HG03280 (cell line): ENCODE data around the gene MRFAP1.
A peak's percentile ranks its signal among the peaks of the same experiment; 100 is the strongest.
"Not testable (repeated sequence)": the region's sequence is repeated elsewhere in the genome, so short reads cannot be mapped to it uniquely, and the experiment has no call there.

Experiments used
- ATAC-seq: cut with Tn5 transposase; IDR thresholded peaks from one replicate; pipeline ENCODE4 v1.9.1; 2021; ENCODE audit warnings: mild to moderate bottlenecking, moderate library complexity; ENCODE audit not compliant: unreplicated experiment

MRFAP1 gene

DNA sequence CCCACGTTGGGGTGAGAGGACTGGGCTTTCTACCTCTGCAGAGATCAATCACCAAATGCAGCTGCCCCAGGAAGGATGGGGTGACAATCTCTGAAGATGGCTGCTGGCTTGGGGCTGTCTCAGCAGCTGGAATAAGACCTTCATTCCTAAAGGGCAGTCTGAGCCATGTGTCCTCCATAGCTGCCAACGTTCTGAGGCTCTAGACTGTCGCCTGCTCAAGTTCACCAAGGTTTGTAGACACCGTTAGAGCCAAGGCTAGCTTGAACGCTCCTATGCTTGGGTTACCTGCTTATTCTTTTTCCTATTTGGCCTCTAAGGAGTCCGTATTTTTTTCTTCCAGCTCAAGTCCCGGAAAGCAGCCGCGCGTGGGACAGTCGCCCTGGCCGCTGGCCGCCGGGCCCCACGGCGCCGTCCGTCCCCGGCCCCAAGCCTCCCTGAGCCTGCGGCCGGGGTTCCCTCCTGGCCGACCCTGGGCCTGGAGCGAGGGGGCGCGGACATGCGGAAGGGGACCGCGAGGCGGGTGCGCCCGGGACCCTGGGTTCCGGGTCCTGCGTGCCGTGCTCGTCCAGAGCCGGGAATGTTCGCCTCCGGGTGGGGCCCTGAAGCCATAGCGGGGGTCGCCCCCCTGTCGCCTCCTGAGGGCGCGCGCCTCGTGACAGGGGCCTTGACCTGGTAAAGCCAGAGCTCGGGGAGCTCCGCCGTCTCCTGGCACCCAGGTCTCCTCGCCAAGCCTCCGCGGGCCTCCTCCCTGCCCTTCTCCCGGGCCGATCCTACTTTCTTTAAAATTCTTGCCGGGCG lies 23.3 kb downstream of the MRFAP1 start:
- no peak for ATAC-seq

DNA sequence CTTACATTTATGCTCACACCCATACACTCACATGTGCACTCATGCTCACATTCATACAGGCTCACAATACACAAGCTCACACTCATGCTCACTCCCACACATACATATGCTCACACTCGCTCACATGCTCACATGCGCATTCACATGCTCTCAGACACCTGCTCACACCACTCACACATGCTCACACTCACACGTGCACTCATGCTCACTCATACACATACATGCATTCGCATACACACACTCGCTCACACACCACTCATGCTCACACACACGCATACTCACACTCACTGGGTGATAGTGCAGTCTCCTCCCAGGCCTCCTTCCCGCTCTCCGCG lies 24.8 kb downstream of the MRFAP1 start:
- no peak for ATAC-seq

DNA sequence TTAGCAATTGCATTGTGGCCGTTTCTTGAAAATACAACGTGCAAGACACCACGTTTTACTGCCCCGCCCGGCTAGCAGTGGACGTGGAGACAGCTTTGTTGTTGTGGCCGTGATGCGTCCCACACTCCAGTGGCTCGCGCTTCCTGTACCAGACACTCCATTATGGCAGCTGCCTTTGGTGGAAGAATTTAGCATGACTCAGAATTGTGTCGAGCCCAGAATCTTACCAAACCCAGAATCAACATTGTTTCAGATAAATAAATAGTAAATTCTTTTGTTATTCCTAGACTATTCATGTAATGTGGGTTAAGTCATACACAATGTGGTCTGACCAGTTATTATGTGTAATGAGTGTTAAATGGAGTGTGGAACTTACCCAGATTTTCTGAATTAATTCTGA lies 27.9 kb downstream of the MRFAP1 start:
- no peak for ATAC-seq

DNA sequence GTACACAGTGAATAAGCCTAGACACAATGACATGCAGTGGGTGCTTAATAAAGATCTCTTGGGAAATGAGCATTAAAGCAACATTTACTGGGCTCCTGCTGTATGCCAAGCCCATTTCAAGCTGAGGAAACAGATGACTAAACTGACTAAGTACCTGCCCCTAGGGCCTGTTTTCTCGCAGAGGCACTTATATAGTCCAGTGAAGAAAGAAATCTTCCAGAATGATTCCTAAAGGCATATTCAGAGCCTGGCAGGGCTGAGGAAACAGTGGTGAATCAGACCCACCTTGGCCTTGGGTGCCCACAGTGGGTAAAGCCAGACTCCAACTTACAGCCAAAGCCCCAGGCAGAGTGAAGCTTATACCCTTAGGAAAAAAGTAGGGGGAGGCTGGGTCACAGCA lies 31.2 kb downstream of the MRFAP1 start:
- ATAC-seq = no peak

DNA sequence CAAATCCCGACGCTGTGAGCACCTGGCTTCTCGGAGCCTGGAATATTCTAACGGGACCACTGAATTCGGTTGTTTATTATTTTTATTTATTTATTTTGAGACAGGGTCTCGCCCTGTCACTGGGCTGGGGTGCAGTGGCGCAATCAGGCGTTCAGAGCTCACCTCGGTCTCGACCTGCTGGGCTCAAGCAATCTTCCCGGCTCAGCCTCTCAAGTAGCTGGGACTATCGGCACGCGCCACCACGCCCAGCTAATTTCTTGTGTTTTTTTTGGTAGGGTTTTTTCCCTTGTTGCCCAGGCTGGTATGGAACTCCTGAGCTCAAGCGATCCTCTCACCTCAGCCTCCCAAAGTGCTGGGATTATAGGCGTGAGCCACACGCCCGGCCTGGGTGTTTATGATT lies 31.6 kb downstream of the MRFAP1 start:
- ATAC-seq = no peak

DNA sequence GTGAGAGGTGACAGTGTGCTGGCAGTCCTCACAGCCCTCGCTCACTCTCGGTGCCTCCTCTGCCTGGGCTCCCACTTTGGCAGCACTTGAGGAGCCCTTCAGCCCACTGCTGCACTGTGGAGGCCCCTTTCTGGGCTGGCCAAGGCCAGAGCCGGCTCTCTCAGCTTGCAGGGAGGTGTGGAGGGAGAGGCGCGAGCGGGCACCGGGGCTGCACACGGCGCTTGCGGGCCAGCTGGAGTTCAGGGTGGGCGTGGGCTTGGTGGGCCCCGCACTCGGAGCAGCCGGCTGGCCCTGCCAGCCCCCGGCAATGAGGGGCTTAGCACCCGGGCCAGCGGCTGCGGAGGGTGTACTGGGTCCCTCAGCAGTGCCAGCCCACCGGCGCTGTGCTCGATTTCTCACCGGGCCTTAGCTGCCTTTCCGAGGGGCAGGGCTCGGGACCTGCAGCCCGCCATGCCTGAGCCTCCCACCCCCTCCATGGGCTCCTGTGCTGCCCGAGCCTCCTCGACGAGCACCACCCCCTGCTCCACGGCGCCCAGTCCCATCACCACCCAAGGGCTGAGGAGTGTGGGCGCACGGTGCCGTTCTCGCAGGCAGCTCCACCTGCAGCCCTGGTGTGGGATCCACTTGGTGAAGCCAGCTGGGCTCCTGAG lies 32.2 kb downstream of the MRFAP1 start:
- not testable (repeated sequence) for ATAC-seq

DNA sequence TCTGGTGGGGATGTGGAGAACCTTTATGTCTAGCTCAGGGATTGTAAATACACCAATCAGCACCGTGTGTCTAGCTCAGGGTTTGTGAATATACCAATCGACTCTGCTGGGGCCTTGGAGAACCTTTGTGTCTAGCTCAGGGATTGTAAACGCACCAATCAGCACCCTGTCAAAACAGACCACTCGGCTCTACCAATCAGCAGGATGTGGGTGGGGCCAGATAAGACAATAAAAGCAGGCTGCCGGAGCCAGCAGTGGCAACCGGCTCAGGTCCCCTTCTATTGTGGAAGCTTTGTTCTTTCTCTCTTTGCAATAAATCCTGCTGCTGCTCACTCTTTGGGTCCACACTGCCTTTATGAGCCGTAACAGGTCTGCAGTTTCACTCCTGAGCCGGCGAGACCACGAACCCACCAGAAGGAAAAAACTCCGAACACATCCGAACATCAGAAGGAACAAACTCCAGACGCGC lies 32.7 kb downstream of the MRFAP1 start:
- not testable (repeated sequence) for ATAC-seq

DNA sequence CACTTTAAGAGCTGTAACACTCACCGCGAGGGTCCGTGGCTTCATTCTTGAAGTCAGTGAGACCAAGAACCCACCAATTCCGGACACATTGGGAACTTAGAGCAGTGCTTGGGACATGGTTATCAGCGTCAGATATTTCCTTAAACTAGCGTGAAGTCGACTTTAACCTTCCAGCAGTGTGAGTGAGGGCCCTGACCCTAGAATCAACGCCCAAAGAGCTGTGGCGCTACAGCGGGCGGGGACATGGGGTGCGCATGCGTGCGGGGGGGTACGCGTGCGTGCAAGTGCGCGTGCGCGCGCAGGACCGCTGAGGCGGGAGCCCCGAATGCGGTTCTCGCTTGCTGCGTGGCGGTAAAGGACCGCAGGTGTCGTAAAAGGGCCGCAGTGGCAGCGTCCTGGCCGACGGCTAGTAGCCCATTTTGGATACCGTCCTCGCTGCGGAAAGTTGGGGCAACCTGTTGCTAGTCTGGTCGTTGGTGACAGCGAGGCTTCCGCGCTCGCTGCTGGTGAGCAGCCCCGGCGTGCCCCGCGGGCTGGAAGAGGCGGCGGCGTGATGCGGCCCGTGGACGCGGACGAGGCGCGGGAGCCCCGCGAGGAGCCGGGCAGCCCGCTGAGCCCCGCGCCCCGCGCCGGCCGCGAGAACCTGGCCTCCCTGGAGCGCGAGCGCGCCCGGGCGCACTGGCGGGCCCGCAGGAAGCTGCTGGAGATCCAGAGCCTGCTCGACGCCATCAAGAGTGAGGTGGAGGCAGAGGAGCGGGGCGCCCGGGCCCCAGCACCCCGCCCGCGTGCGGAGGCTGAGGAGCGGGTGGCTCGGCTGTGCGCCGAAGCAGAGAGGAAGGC lies 33.4 kb downstream of the MRFAP1 start:
- peak; percentile 77 for ATAC-seq

DNA sequence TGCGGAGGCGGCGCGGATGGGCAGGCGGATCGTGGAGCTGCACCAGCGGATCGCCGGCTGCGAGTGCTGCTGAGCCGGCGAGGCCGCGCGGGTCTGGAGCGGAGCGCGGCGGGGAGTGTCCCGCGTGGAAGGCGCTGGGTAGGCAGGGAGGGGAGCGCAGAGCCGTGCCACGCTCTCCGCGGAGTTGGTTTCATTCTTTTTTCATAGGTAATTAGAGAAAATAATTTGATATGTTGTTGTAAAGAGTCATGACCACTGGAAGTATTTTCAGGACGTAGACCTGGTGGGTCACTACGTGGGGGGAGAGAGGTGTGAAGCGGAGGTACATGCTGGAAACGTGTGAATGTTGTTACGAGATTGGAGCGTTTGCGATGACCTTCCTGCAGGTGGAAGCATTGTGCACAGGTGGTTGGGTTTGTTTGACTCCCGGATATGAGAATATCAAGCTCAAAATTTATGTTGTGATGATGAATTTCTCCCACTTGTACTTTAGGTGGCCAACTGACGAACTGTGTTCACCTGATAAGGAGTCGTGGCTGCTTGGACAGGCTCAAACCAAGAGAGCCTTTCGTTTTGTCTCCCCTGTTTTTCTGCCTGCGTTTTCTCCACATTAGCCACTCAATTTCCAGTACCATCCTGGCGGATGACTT lies 34.1 kb downstream of the MRFAP1 start:
- peak; percentile 38 for ATAC-seq

DNA sequence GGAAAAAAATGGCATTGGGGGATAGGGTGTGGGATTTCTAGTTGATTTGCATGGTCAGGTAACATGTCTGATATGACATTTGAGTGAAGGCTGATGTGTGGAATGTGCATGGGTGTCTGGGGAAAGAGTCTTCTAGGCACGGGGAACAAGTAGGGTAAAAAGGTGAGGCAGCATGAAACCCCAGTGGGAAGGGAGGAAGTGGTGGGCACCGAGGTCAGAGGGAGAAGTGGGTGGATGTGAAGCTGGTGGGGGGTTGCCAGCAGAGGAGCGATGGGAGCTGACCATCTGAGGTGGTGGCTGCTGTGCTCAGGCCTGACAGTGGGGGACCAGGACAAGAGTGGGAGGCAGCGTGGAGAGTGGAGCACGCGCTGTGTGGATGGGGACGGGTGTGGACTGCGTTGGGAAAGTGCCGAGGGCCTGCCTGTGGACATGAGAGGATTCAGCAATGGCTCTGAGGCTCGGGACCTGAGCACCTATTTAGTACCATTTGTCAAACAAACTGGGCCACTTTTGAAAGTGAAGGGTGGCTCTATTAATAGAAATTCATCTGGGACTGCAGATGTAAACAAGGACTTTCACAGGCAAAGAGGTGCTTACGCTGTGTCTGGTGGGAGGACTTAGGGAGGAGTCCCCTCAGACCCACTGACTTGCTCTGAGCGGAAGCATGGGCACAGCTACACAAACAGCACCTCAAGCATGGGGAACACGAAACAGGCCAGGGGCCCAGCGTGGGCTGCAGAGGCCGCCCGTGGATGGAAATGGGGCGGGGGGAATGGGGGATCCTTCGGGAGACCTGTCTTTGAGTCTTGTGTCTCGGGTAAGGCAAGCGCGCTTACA lies 36.5 kb downstream of the MRFAP1 start:
- no peak for ATAC-seq

DNA sequence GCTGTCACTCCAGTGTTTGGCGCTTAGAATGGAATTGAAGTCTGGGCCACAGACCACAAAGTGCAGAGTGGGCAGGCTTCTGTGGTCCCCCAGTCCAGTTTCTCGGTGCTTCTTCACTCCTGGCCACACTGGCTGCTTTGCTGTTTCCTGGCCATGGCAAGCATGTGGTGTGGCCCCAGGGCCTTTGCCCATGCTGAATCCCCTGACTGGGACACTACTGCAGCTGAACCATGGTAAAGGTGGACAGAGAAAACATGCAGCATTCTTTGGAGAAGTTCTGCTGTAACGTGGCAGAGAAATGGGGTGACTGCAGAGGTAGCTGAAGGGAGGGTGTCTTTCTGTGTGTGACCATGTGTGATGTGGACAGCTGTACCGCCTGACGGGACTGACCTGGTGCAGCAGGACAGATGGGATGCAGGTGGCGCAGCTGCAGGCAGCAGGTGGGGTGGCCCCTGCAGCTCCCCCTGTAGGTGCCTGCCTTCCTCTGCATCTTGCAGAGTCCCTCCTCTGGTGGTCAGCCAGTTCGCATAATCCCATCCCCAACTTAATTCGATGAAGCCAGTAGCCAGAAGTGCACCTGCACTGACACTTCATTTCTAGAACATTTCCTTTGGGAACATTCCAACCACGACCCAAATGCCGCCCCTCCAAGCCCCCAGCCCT lies 40.0 kb downstream of the MRFAP1 start:
- ATAC-seq = no peak

DNA sequence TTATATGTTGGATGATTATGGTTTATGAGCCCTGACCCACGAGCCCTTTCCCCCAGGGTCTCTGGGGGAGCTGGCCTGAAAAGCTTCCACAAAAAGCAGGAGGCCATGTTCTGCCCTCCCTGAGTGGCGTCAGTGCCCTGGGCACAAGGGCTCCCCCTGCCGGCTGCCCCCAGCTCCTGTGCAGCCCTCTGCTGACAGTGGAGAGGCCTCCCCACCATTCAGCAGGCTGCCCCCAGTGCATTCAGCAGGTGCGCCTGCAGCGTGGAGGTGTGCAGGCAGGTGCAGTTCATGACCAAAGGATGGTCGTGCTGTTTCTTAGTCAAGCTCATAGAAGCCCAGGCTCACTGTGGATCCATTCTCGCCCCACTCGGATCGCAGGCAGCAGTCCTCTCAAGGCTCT lies 40.7 kb downstream of the MRFAP1 start:
- no peak for ATAC-seq

DNA sequence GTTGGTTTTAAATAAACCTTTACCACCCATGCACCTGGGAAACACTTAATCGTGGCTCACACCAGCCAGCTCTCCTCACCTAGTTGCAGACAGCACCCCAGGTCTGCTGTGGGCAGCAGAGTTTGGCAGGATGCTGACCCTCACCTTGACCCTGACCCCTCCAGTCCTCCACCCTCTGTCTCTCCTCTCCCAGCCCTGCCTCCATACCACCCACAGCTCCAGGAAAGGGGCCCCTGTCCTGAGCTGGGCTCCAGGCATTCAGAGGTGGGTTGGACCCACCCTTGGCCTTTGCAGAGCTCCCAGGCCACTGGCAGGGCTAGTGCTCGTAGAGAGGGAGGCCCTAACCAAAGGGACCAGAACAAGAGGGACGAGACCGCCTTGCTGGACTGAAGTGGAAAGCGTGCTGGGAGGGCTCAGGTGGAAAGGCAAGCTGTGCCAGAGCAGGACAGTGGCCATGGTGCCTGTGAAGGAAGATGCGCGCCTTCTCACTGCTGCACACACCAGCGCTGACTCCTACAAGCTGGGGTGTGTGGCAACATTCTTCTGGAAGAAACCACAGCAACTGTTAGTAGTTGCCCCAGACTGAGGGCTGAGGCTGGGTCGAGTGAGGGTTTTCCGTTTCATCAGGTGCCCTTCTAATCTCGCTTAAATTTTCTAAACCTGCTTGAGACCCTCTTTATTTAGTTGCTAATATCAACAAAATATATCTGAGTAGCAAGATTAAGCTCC lies 42.5 kb downstream of the MRFAP1 start:
- ATAC-seq = no peak

DNA sequence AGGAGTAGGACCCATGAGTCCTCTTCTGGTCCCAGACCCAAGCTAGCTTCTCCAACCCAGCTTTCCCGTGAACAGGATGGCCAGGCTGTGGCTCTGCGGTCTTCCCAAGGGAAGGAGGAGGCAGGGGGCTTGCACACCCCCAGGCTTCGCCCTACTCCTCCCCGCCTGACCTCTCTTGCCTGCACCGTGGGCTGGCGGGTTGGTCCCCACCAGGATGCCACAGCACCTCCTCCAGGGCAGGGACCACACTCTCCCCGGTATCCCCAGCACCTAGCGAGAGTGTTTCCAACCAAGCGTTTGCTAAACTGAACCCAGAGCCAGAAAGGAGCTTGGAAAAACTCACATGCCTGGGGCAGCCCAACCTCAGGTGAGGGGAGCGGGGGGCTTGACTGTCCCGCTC lies 44.2 kb downstream of the MRFAP1 start:
- no peak for ATAC-seq

DNA sequence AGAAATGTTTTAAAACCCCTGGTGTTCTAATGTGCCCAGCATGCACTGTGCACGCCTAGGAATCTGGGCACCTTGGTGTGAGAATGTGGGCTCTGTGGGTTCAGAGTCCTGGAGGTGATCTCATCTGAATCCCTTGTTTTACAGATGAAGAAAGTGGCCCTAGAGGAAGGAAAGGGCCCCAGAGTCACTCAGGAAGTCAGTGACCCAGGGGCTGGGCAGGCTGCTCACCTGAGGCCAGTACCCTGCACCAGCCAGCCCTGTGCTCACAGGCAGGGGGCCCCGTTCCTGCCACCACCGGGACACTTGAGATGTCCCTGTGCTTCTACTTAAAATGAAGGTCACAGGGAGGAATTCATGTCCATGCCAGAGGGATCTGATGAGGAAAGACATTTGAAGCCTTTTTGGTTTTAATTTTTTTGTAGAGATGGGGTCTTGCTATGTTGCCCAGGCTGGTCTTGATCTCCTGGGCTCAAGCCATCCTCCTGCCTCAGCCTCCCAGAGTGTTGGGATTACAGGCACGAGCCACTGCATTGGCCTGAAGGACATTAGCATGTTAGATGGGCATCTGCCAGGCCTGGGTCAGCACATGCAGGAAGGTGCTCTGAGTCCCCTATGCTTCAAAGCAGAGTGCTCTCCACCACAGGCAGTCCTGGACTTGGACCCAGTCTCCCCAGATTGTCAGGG lies 45.8 kb downstream of the MRFAP1 start:
- ATAC-seq = no peak

DNA sequence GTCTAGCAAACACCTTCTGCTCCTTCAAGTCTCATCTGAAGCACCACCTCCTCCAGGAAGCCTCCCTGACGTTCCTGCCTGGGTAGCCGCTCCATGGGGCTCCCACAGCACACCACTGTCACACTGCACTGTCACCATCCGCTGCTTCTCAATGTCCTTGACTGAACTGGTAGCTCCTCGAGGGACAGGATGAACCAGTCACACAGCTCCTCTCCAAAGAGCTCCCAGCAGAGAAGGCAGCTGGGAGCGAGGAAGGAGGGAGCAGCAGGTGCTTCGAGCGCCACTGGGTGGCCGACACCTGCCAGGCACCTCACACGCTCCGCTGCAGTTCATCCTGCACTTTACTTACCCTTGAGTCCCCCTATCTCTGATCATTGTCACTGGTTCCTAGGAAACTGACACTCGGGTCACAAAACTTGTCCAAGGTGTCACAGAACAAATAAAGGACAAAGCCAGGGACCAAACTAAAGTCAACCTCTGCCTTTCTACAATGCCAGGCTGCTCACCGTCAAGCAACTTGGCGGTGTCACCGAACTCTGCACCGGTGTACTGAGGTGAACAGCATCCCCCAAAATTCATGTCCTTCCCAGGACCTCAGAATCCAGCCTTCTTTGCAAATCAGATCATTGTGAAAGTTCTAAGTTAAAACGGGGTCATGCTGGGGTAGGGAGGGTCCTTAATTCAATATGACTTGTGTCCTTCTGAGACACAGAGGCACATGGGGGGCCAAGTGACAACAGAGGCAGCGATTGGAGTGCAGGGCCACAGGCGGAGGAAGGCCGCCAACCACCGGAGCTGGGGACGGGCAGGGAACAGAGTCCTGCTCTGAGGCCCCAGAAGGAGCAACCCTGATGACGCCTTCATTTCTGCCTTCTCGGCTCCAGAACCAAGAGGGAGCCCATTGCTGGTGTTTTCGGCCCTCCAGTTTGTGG lies 47.7 kb downstream of the MRFAP1 start:
- ATAC-seq = no peak

DNA sequence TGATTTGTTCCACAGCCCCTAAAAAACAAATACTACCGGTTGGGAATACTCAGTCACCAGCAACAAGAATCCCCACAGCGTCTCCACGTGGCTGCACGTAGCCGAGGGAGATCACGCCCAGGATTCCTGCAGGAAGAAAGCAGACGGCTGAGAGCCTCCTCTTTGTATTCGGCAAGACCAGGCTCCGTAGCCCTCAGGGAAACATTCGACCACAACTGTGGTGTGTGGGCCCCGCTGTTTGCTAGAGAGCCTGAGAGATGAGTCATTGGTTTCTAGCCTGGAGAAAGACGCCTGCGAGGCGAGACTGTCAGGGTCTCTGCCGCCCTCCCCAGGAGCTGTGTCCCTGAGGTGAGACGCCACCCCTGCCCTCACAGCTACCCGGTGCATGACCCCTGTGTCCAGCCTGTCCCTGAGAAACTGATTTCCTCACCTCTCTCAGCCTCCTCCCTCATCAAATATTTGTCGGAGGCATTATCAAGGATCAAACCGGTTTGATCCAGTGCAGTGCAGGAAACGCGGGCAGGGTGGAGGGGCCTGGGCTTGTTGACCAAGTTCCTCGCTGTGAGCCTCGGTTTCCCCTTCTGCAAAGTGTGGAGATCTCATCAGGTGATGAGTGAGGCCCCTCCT lies 48.5 kb downstream of the MRFAP1 start:
- peak; percentile 78 for ATAC-seq
